Transverse colon (tissue), 4 donors: ENCODE results near the gene GET4. TPM values are rescaled to one million over a fixed set of nuclear protein-coding genes. Genes with fewer than 3 reads are reported as not detected.

Experiments
- DNase-seq: peaks from one replicate; pipeline ENCODE4 v3.0.0-alpha.2; 2019
- H3K27ac ChIP-seq, 4 donors: fragments of 200-600 bp; sonication (generic); 2 replicates each; pipeline ENCODE4 v1.5.1; 2016 to 2018; ENCODE audit warnings: inconsistent platforms in 4 of 4
- H3K27me3 ChIP-seq: fragments of 200-600 bp; sonication (generic); 2 replicates; pipeline ENCODE4 v1.5.1; 2017; ENCODE audit warnings: inconsistent platforms
- H3K36me3 ChIP-seq, 4 donors: fragments of 200-600 bp; sonication (generic); 2 replicates each; pipeline ENCODE4 v1.5.1; 2017 to 2019; ENCODE audit warnings: inconsistent platforms in 4 of 4
- H3K4me1 ChIP-seq, 4 donors: fragments of 200-600 bp; sonication (generic); 2 replicates each; pipeline ENCODE4 v1.5.1; 2017 to 2020; ENCODE audit warnings: inconsistent platforms in 4 of 4
- H3K4me3 ChIP-seq, 4 donors: fragments of 200-600 bp; sonication (generic); 1 replicate in 1 of 4; 2 replicates in 3 of 4; pipeline versions ENCODE4 v1.5.1 to v1.6.1; 2017 to 2019; ENCODE audit warnings: inconsistent platforms in 4 of 4
- H3K9me3 ChIP-seq, 2 donors: fragments of 200-600 bp; sonication (generic); 2 replicates each; pipeline ENCODE4 v1.5.1; 2017 to 2019; ENCODE audit warnings: inconsistent platforms in 2 of 2
- EP300 ChIP-seq: sonication (generic); formaldehyde crosslinking; IDR thresholded peaks from one replicate; pipeline ENCODE4 v1.6.1; 2017; ENCODE audit warnings: antibody characterized with exemption, low read depth
- POLR2A ChIP-seq: fragments of 450-650 bp; IDR thresholded peaks from one replicate; pipeline ENCODE4 v1.6.1; 2016; ENCODE audit warnings: antibody characterized with exemption, mild to moderate bottlenecking, moderate library complexity
- POLR2AphosphoS5 ChIP-seq, 3 donors: sonication (generic); formaldehyde crosslinking; IDR thresholded peaks; one replicate each; pipeline ENCODE4 v1.6.1; 2016; ENCODE audit warnings: antibody characterized with exemption in 3 of 3
- WGBS, 2 donors: methylation state at CpG; one replicate each; pipeline ENCODE4 v1.1.5; 2018; ENCODE audit warnings: low coverage in 1 of 2; 5-methylcytosine and 5-hydroxymethylcytosine counted together
- in situ Hi-C, 4 donors: fragments of 200-750 bp; cut with MboI; loops; one replicate each; pipeline versions ENCODE4 v1.15.0 to v1.15.1; 2017; ENCODE audit warnings: low sequenced_read_pairs in 3 of 4, low pct_ligation_motif_present in 1 of 4, low pct_unique_long_range_greater_than_20kb in 1 of 4
- intact Hi-C: fragments of 100-400 bp; cut with DNase I; formaldehyde crosslinking; loops from one replicate; pipeline ENCODE4 v1.15.1; 2023; ENCODE audit warnings: low total_unique reads
- total RNA-seq, 4 donors: library from RNA; depleted of rRNA; stranded (reverse); fragments of >200 nt; gene quantifications; one replicate each; pipeline ENCODE4 v1.1.0, GENCODE V29; 2016
- TF ChIP-seq, protein P1 (sequence below), 5 experiments: fragments of 200-600 bp in 3 of 5; fragments of 450-650 bp in 2 of 5; sonication (generic) in 3 of 5; IDR thresholded peaks; 1 replicate in 2 of 5; 2 replicates in 3 of 5; pipeline ENCODE4 v1.5.1; 2016 to 2017; ENCODE audit warnings: antibody characterized with exemption in 5 of 5, inconsistent platforms in 3 of 5, mild to moderate bottlenecking in 2 of 5, moderate library complexity in 1 of 5

Gene GET4
- total RNA-seq, 4 donors from 2014 or later, result 49.4 to 116 (median 85.2) TPM

DNA sequence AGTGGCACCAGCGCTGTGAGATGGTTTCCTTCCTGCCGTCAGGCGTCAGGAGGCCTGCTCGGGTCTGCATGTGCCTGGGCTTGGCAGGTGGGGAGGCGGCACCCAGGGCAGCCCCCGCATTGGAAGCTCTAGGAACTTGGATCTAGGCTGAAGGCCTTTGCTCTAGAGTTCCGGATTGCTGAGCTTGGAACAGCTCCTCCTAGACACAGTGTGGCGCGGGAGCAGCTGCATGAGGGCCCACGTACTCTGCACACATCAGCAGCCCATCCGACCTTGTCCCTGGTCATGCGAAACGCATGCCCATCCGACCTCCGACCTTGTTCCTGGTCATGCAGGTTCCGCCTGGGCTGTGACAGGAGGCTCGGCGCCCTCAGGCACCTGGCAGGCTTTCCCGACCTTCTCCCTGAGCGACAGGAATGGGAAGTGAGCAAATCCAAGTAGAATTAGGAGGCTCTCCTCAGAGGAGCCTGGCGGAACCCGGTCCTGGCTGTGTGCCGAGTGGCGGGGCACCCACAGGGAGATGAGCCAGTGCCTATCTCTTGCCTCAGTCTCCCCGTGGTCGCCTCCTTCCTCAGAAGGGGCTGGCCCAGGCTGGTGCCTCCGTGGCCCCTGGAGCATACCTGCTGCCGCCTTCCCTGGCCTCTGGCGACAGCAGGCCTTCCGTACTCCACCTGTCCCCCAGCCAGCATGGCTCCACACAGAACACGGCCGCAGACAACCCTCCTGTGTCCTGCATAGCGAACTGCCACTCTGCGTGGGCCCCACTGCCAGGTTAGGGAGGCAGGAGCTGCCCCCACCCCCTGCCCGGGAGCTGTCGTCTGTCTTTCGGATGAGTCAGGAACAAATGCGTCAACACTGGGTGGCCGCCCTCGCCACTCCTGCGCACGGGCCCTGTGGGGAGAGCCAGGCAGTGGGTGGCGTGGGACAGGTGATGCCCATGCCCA lies 12.0 kb downstream of the GET4 start:
- TF ChIP-seq POLR2A (no peak), EP300 (no peak), POLR2AphosphoS5 (IDR thresholded peaks at IDR 0.05) (no peak)
- TF ChIP-seq, protein P1, sequence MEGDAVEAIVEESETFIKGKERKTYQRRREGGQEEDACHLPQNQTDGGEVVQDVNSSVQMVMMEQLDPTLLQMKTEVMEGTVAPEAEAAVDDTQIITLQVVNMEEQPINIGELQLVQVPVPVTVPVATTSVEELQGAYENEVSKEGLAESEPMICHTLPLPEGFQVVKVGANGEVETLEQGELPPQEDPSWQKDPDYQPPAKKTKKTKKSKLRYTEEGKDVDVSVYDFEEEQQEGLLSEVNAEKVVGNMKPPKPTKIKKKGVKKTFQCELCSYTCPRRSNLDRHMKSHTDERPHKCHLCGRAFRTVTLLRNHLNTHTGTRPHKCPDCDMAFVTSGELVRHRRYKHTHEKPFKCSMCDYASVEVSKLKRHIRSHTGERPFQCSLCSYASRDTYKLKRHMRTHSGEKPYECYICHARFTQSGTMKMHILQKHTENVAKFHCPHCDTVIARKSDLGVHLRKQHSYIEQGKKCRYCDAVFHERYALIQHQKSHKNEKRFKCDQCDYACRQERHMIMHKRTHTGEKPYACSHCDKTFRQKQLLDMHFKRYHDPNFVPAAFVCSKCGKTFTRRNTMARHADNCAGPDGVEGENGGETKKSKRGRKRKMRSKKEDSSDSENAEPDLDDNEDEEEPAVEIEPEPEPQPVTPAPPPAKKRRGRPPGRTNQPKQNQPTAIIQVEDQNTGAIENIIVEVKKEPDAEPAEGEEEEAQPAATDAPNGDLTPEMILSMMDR (IDR thresholded peaks at IDR 0.05), result no peak
- Histone ChIP-seq H3K4me1 (peaks cover 0 to 4% (median 0%) of the 10 kb centered on the region in 4 donors), H3K27me3 (no peaks in the 10 kb centered on the region), H3K27ac (no peak overlapping the region), H3K36me3 (peaks cover 0 to 39% (median 14%) of the 10 kb centered on the region in 4 donors), H3K4me3 (no peak overlapping the region), H3K9me3 (no peaks in the 10 kb centered on the region)
- intact Hi-C loops, result no loop called here
- no peak for DNase-seq
- 95% methylated on average over 43 of the region's 43 CpGs; no CpG with 5 or more reads in 1 of the 2 donors for WGBS, 2 donors
- in situ Hi-C loops, result no loop called here

DNA sequence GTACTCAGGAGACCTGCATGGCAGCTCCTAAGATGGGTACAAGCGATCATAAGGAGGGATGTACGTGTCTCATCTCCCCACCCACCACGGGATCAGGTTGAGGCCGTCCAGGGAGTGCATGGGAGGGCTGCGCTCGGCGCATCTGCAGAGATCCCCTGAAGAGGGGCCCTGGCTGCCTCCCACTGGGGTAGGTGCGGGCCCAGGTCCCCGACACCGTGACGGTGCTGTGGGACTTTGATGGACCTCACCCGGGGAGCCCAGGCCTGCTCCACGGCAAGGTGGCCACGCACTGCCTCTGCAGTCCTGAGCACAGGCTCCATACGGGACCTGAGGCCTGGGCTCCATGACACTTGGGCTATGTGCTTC lies 12.7 kb downstream of the GET4 start:
- no peak for TF ChIP-seq POLR2AphosphoS5 (IDR thresholded peaks at IDR 0.05)
- Histone ChIP-seq H3K9me3 (no peaks in the 10 kb centered on the region), H3K27me3 (no peaks in the 10 kb centered on the region), H3K4me3 (no peak overlapping the region), H3K27ac (no peak overlapping the region), H3K36me3 (peaks cover 0 to 39% (median 14%) of the 10 kb centered on the region in 4 donors), H3K4me1 (peaks cover 0 to 2% (median 0%) of the 10 kb centered on the region in 4 donors)
- intact Hi-C loops (no loop called here), in situ Hi-C loops (no loop called here)
- 87% methylated on average over 13 of the region's 15 CpGs; no CpG with 5 or more reads in 1 of the 2 donors for WGBS, 2 donors
- DNase-seq, result no peak

DNA sequence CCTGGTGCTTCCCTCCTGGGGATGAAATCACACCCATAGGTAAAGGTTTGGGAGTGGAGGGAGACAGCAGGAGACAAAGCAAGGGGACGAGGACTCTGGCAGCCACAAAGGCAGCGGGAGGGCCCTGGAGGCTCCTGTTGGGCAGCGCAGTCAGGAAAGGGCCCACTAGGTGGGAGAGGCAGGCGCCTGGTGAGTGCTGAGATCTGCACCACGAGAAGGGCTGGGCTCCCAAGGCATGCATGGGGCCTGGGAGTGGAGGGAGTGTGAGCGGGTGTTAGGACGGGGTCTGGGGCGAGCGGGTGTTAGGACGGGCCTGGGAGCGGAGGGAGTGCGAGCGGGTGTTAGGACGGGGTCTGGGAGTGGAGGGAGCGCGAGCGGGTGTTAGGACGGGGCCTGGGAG lies 13.0 kb downstream of the GET4 start:
- Histone ChIP-seq H3K4me1 (no peaks in the 10 kb centered on the region), H3K4me3 (no peak overlapping the region), H3K36me3 (peaks cover 0 to 39% (median 14%) of the 10 kb centered on the region in 4 donors), H3K27me3 (no peaks in the 10 kb centered on the region), H3K9me3 (no peaks in the 10 kb centered on the region), H3K27ac (no peak overlapping the region)
- TF ChIP-seq POLR2AphosphoS5 (IDR thresholded peaks at IDR 0.05), result no peak
- no peak for TF ChIP-seq POLR2A
- TF ChIP-seq, protein P1 (IDR thresholded peaks at IDR 0.05), result no peak
- TF ChIP-seq EP300, result no peak
- in situ Hi-C loops (no loop called here), intact Hi-C loops (no loop called here)
- WGBS, 2 donors, result 94 to 100% methylated on average over 1 to 14 of the region's 18 CpGs
- DNase-seq, result no peak

DNA sequence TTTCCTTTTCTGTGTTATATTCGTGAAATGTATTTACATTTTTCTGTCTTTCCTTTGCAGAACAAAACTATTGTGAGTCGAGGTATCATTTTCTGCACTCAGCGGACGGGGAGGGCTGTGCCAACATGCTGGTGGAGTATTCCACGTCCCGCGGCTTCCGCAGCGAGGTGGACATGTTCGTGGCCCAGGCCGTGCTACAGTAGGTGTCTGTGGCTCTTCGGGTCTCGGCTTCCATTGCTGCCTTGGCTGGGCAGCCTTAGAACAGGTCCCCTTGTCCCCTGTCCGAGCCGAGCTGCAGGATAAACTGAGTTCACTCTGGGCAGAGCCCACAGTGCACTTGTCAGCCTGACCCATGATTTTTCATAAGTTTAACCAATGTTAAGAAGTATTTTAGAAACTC lies 14.5 kb downstream of the GET4 start:
- H3K27me3 ChIP-seq, result no peaks in the 10 kb centered on the region
- no peak overlapping the region for H3K4me3 ChIP-seq
- 86 to 94% methylated on average over 1 to 15 of the region's 15 CpGs for WGBS, 2 donors
- in situ Hi-C loops, result no loop called here
- peaks cover 0 to 50% (median 21%) of the 10 kb centered on the region in 4 donors for H3K36me3 ChIP-seq
- intact Hi-C loops, result no loop called here
- no peaks in the 10 kb centered on the region for H3K9me3 ChIP-seq
- H3K27ac ChIP-seq, result no peak overlapping the region
- H3K4me1 ChIP-seq, result no peaks in the 10 kb centered on the region
- no peak for DNase-seq
- TF ChIP-seq EP300, result no peak
- TF ChIP-seq, protein P1 (IDR thresholded peaks at IDR 0.05), result no peak
- TF ChIP-seq POLR2A, result no peak
- TF ChIP-seq POLR2AphosphoS5 (IDR thresholded peaks at IDR 0.05), result no peak
